Activated T-cell treated with anti-CD3 and anti-CD28 coated beads, Interleukin-2, amount 50 U/mL, for 72 hours (primary cell): ENCODE results near the gene PRDM5. TPM values are rescaled to one million over a fixed set of nuclear protein-coding genes. Genes with fewer than 3 reads are reported as not detected.
A peak's percentile ranks its signal among the peaks of the same experiment; 100 is the strongest.

ENCODE experiments used
- ATAC-seq, 2 donors: fragments of 150-1000 bp; cut with Tn5 transposase; replicated peaks in 1 of 2; 2 replicates each; pipeline ENCODE4 v1.10.0; 2021; ENCODE audit warnings: moderate library complexity in 2 of 2, mild to moderate bottlenecking in 1 of 2
- DNase-seq, 2 donors: peaks; one replicate each; pipeline ENCODE4 v3.0.0; 2021 to 2022; ENCODE audit warnings: mixed read lengths in 1 of 2
- H3K27ac Mint-ChIP-seq: one replicate; pipeline ENCODE4 v1.8.0; 2022; ENCODE audit warnings: mild to moderate bottlenecking, moderate library complexity, mixed read lengths
- H3K27me3 Mint-ChIP-seq: one replicate; pipeline ENCODE4 v1.8.0; 2022; ENCODE audit warnings: low read depth, mixed read lengths
- H3K36me3 Mint-ChIP-seq, 2 donors: one replicate each; pipeline ENCODE4 v1.8.0; 2022; ENCODE audit warnings: mixed read lengths in 2 of 2, mild to moderate bottlenecking in 1 of 2; ENCODE audit not compliant: insufficient read depth in 2 of 2
- H3K4me1 Mint-ChIP-seq: one replicate; pipeline ENCODE4 v1.8.0; 2022; ENCODE audit warnings: low read depth, mixed read lengths
- H3K4me3 Mint-ChIP-seq, 2 donors: one replicate each; pipeline ENCODE4 v1.8.0; 2022; ENCODE audit warnings: mild to moderate bottlenecking in 2 of 2, mixed read lengths in 2 of 2, moderate library complexity in 2 of 2
- H3K9me3 Mint-ChIP-seq, 2 donors: one replicate each; pipeline ENCODE4 v1.8.0; 2022; ENCODE audit warnings: mixed read lengths in 2 of 2
- total RNA-seq, 2 donors: library from RNA; stranded (reverse); gene quantifications; one replicate each; pipeline ENCODE4 v1.2.3, GENCODE V29; 2022

PRDM5 gene
- total RNA-seq, 2 donors from 2014 or later = 0.35 to 0.60 TPM

GRCh38 chr4:120926358-120927025, 4.0 kb upstream of the PRDM5 start:
- no peak for ATAC-seq
- Mint-ChIP-seq H3K27me3 (peaks cover 42% of the 10 kb centered on the region), H3K9me3 (peaks cover 0 to 1% of the 10 kb centered on the region in 2 donors), H3K4me3 (no peak overlapping the region), H3K27ac (no peak overlapping the region), H3K36me3 (peaks cover 0 to 3% of the 10 kb centered on the region in 2 donors), H3K4me1 (peaks cover 6% of the 10 kb centered on the region)
- DNase-seq = no peak

- H3K4me3 Mint-ChIP-seq = no peak overlapping the region
Measured at GRCh38 chr4:120924931-120925330, 2.4 kb upstream of the PRDM5 start.

GRCh38 chr4:120923207-120923522, 639 bp upstream of the PRDM5 start:
- Mint-ChIP-seq H3K27me3 (peaks cover 46% of the 10 kb centered on the region), H3K9me3 (no peaks in the 10 kb centered on the region), H3K4me3 (peak overlapping the region; percentile 73 to 77), H3K36me3 (peaks cover 0 to 3% of the 10 kb centered on the region in 2 donors), H3K27ac (no peak overlapping the region), H3K4me1 (peaks cover 16% of the 10 kb centered on the region)
- DNase-seq (no peak), ATAC-seq (no peak)

More at GRCh38 chr4:120924931-120925330, 2.4 kb upstream of the PRDM5 start:
- H3K36me3 Mint-ChIP-seq = peaks cover 0 to 3% of the 10 kb centered on the region in 2 donors
- ATAC-seq (no peak), DNase-seq (no peak)
- peaks cover 9% of the 10 kb centered on the region for H3K4me1 Mint-ChIP-seq
- H3K27me3 Mint-ChIP-seq = peaks cover 46% of the 10 kb centered on the region
- peaks cover 0 to 1% of the 10 kb centered on the region in 2 donors for H3K9me3 Mint-ChIP-seq
- H3K27ac Mint-ChIP-seq = no peak overlapping the region

- H3K27ac Mint-ChIP-seq = peak overlapping the region; percentile 6
- ATAC-seq = peak; percentile 56 to 70
- peak overlapping the region; percentile 91 to 93 for H3K4me3 Mint-ChIP-seq
- peak; percentile 49 to 57 for DNase-seq
- no peaks in the 10 kb centered on the region for H3K9me3 Mint-ChIP-seq
- peaks cover 16% of the 10 kb centered on the region for H3K4me1 Mint-ChIP-seq
- H3K27me3 Mint-ChIP-seq = peaks cover 53% of the 10 kb centered on the region
- peaks cover 0 to 3% of the 10 kb centered on the region in 2 donors for H3K36me3 Mint-ChIP-seq
Measured at GRCh38 chr4:120921456-120922380, 808 bp downstream of the PRDM5 start.

- ATAC-seq (no peak), DNase-seq (no peak)
- H3K4me3 Mint-ChIP-seq = no peak overlapping the region
- H3K4me1 Mint-ChIP-seq = peaks cover 16% of the 10 kb centered on the region
- peaks cover 47% of the 10 kb centered on the region for H3K27me3 Mint-ChIP-seq
- peaks cover 0 to 3% of the 10 kb centered on the region in 2 donors for H3K36me3 Mint-ChIP-seq
- H3K9me3 Mint-ChIP-seq = no peaks in the 10 kb centered on the region
- H3K27ac Mint-ChIP-seq = no peak overlapping the region
Measured at GRCh38 chr4:120920666-120921065, 1.9 kb downstream of the PRDM5 start.

- ATAC-seq = no peak
- no peaks in the 10 kb centered on the region for H3K9me3 Mint-ChIP-seq
- H3K27ac Mint-ChIP-seq = no peak overlapping the region
- peaks cover 16% of the 10 kb centered on the region for H3K4me1 Mint-ChIP-seq
- H3K4me3 Mint-ChIP-seq = no peak overlapping the region
- H3K27me3 Mint-ChIP-seq = peaks cover 48% of the 10 kb centered on the region
- no peak for DNase-seq
- H3K36me3 Mint-ChIP-seq = peaks cover 0 to 3% of the 10 kb centered on the region in 2 donors
Measured at GRCh38 chr4:120919358-120919757, 3.2 kb downstream of the PRDM5 start.

GRCh38 chr4:120918788-120919187, 3.7 kb downstream of the PRDM5 start:
- Mint-ChIP-seq H3K27me3 (peaks cover 42% of the 10 kb centered on the region), H3K27ac (no peak overlapping the region), H3K4me3 (no peak overlapping the region), H3K4me1 (peaks cover 16% of the 10 kb centered on the region), H3K36me3 (peaks cover 0 to 3% of the 10 kb centered on the region in 2 donors), H3K9me3 (no peaks in the 10 kb centered on the region)
- DNase-seq (no peak), ATAC-seq (no peak)

- peaks cover 16% of the 10 kb centered on the region for H3K4me1 Mint-ChIP-seq
- no peak overlapping the region for H3K27ac Mint-ChIP-seq
- DNase-seq = no peak
- H3K27me3 Mint-ChIP-seq = peaks cover 35% of the 10 kb centered on the region
- H3K36me3 Mint-ChIP-seq = peaks cover 0 to 3% of the 10 kb centered on the region in 2 donors
- no peak overlapping the region for H3K4me3 Mint-ChIP-seq
- H3K9me3 Mint-ChIP-seq = no peaks in the 10 kb centered on the region
- ATAC-seq = no peak
Measured at GRCh38 chr4:120918092-120918491, 4.4 kb downstream of the PRDM5 start.

- ATAC-seq (no peak), DNase-seq (no peak)
- H3K36me3 Mint-ChIP-seq = peaks cover 0 to 3% of the 10 kb centered on the region in 2 donors
- H3K4me1 Mint-ChIP-seq = peaks cover 14% of the 10 kb centered on the region
- no peak overlapping the region for H3K4me3 Mint-ChIP-seq
- H3K27ac Mint-ChIP-seq = no peak overlapping the region
- no peaks in the 10 kb centered on the region for H3K9me3 Mint-ChIP-seq
- H3K27me3 Mint-ChIP-seq = peaks cover 32% of the 10 kb centered on the region
Measured at GRCh38 chr4:120916937-120917336, 5.6 kb downstream of the PRDM5 start.

- H3K9me3 Mint-ChIP-seq = no peaks in the 10 kb centered on the region
- no peak for DNase-seq
- H3K27me3 Mint-ChIP-seq = peaks cover 28% of the 10 kb centered on the region
- ATAC-seq = no peak
- H3K4me3 Mint-ChIP-seq = no peak overlapping the region
- no peaks in the 10 kb centered on the region for H3K36me3 Mint-ChIP-seq
- no peak overlapping the region for H3K27ac Mint-ChIP-seq
- H3K4me1 Mint-ChIP-seq = peaks cover 7% of the 10 kb centered on the region
Measured at GRCh38 chr4:120915336-120915735, 7.2 kb downstream of the PRDM5 start.

GRCh38 chr4:120903419-120903818, 19.1 kb downstream of the PRDM5 start:
- DNase-seq = no peak
- no peak for ATAC-seq
- Mint-ChIP-seq H3K4me1 (peaks cover 9% of the 10 kb centered on the region), H3K27ac (no peak overlapping the region), H3K9me3 (peaks cover 0 to 2% of the 10 kb centered on the region in 2 donors), H3K4me3 (no peak overlapping the region), H3K36me3 (peaks cover 0 to 9% of the 10 kb centered on the region in 2 donors), H3K27me3 (peaks cover 17% of the 10 kb centered on the region)

- Mint-ChIP-seq H3K36me3 (peaks cover 0 to 9% of the 10 kb centered on the region in 2 donors), H3K4me3 (no peak overlapping the region), H3K4me1 (peaks cover 9% of the 10 kb centered on the region), H3K27me3 (peaks cover 16% of the 10 kb centered on the region), H3K9me3 (peaks cover 0 to 2% of the 10 kb centered on the region in 2 donors), H3K27ac (peak overlapping the region; percentile 55)
- ATAC-seq (peak; percentile 91), DNase-seq (peak; percentile 27 to 38)
Measured at GRCh38 chr4:120902925-120903324, 19.6 kb downstream of the PRDM5 start.

- H3K9me3 Mint-ChIP-seq = peaks cover 0 to 2% of the 10 kb centered on the region in 2 donors
- ATAC-seq (no peak), DNase-seq (no peak)
- H3K36me3 Mint-ChIP-seq = peaks cover 0 to 9% of the 10 kb centered on the region in 2 donors
- H3K27ac Mint-ChIP-seq = no peak overlapping the region
- H3K4me1 Mint-ChIP-seq = peaks cover 9% of the 10 kb centered on the region
- peaks cover 10% of the 10 kb centered on the region for H3K27me3 Mint-ChIP-seq
- H3K4me3 Mint-ChIP-seq = no peak overlapping the region
Measured at GRCh38 chr4:120901731-120902130, 20.8 kb downstream of the PRDM5 start.
